Neural cell (in vitro differentiated cells): ENCODE measurements around the gene ITPK1.

Source experiments
- CTCF ChIP-seq: fragments of 450-650 bp; IDR thresholded peaks from 2 replicates; pipeline ENCODE4 v1.5.1; 2014; ENCODE audit warnings: antibody characterized with exemption, mild to moderate bottlenecking, moderate library complexity; ENCODE audit not compliant: poor library complexity, severe bottlenecking
- EP300 ChIP-seq: fragments of 450-650 bp; conservative IDR thresholded peaks from 2 replicates; pipeline ENCODE4 v1.6.1; 2014; ENCODE audit warnings: antibody characterized with exemption, mild to moderate bottlenecking, moderate library complexity; ENCODE audit not compliant: poor library complexity, severe bottlenecking
- EZH2 ChIP-seq: fragments of 200-600, 300-800 bp; shearing (Covaris generic), sonication (generic); IDR thresholded peaks from 2 replicates; pipeline ENCODE4 v1.6.1; 2014; ENCODE audit warnings: antibody characterized with exemption, low read length, borderline replicate concordance, mild to moderate bottlenecking; ENCODE audit not compliant: insufficient read depth, poor library complexity, severe bottlenecking
- MXI1 ChIP-seq: fragments of 450-650 bp; conservative IDR thresholded peaks from 2 replicates; pipeline ENCODE4 v1.6.1; 2014; ENCODE audit warnings: antibody characterized with exemption, mild to moderate bottlenecking; ENCODE audit not compliant: poor library complexity, severe bottlenecking
- POLR2AphosphoS5 ChIP-seq: IDR thresholded peaks from 2 replicates; pipeline ENCODE4 v1.6.1; 2012
- RAD21 ChIP-seq: fragments of 450-650 bp; conservative IDR thresholded peaks from 2 replicates; pipeline ENCODE4 v1.6.1; 2014; ENCODE audit warnings: antibody characterized with exemption, mild to moderate bottlenecking, moderate library complexity
- REST ChIP-seq: IDR thresholded peaks from 2 replicates; pipeline ENCODE4 v1.6.1; 2012; ENCODE audit warnings: borderline replicate concordance
- SMC3 ChIP-seq: fragments of 450-650 bp; conservative IDR thresholded peaks from 2 replicates; pipeline ENCODE4 v1.6.1; 2014; ENCODE audit warnings: antibody characterized with exemption, mild to moderate bottlenecking, moderate library complexity; ENCODE audit not compliant: poor library complexity
- TAF1 ChIP-seq: IDR thresholded peaks from 2 replicates; pipeline ENCODE4 v1.6.1; 2012; ENCODE audit warnings: low read depth

DNA sequence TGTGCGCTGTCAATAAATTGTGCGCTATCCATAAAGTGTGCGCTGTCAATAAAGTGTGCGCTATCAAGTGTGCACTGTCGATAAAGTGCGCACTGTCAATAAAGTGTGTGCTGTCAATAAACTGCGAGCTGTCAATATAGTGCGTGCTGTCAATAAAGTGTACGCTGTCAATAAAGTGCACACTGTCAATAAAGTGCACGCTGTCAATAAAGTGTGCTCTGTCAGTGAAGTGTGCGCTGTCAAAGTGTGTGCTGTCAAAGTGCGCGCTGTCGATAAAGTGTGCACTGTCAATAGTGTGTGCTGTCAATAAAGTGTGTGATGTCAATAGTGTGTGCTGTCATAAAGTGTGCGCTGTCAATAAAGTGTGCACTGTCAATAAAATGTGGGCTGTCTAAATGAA is 195.7 kb downstream of the ITPK1 start:
- TF ChIP-seq CTCF (no peak), TAF1 (no peak), POLR2AphosphoS5 (no peak), MXI1 (no peak), EP300 (peak; percentile 18), REST (no peak), RAD21 (no peak), EZH2 (no peak), SMC3 (no peak)
